Astrocyte (in vitro differentiated cells and primary cell): Measurements from ENCODE around the gene EHD1. TPM values are rescaled to one million over a fixed set of nuclear protein-coding genes. Genes with fewer than 3 reads are reported as not detected.

Experiments used
- DNase-seq: peaks from one replicate; pipeline ENCODE4 v3.0.0-alpha.2; 2010; ENCODE audit warnings: low read depth
- FAIRE-seq: peaks from 2 replicates; lab custom pipeline; 2011; peaks lifted over from hg19 to GRCh38; lab: Jason Lieb, UNC
- H2AFZ ChIP-seq: 2 replicates; pipeline ENCODE4 v1.6.0; 2012; ENCODE audit warnings: low read depth, low read length, inconsistent platforms
- H3K27ac ChIP-seq: 2 replicates; pipeline ENCODE4 v1.5.1; 2011; ENCODE audit warnings: low read depth, low read length, inconsistent platforms
- H3K27me3 ChIP-seq: 2 replicates; pipeline ENCODE4 v1.6.0; 2011; ENCODE audit warnings: low read length, inconsistent platforms; ENCODE audit not compliant: insufficient read depth
- H3K36me3 ChIP-seq: 2 replicates; pipeline ENCODE4 v1.5.1; 2011; ENCODE audit warnings: low read length, inconsistent platforms; ENCODE audit not compliant: insufficient read depth
- H3K4me1 ChIP-seq: 2 replicates; pipeline ENCODE4 v1.5.1; 2011; ENCODE audit warnings: low read length, inconsistent platforms; ENCODE audit not compliant: insufficient read depth
- H3K4me2 ChIP-seq: 2 replicates; pipeline ENCODE4 v1.6.0; 2012; ENCODE audit warnings: low read length, inconsistent platforms
- H3K4me3 ChIP-seq: 2 replicates; pipeline ENCODE4 v1.5.1; 2011; ENCODE audit warnings: low read depth, mild to moderate bottlenecking, low read length, inconsistent platforms; ENCODE audit not compliant: insufficient read depth
- H3K79me2 ChIP-seq: 2 replicates; pipeline ENCODE4 v1.6.0; 2012; ENCODE audit warnings: mild to moderate bottlenecking, low read length, inconsistent platforms; ENCODE audit not compliant: insufficient read depth
- H3K9ac ChIP-seq: 2 replicates; pipeline ENCODE4 v1.6.0; 2012; ENCODE audit warnings: mild to moderate bottlenecking, low read length, inconsistent platforms
- H3K9me3 ChIP-seq: 2 replicates; pipeline ENCODE4 v1.5.1; 2012; ENCODE audit warnings: low read depth, mild to moderate bottlenecking, low read length, inconsistent platforms; ENCODE audit not compliant: insufficient read depth
- H4K20me1 ChIP-seq: 2 replicates; pipeline ENCODE4 v1.6.0; 2012; ENCODE audit warnings: low read length, inconsistent platforms; ENCODE audit not compliant: insufficient read depth
- H3K27ac Mint-ChIP-seq: one replicate; pipeline ENCODE4 v1.8.0; 2021; ENCODE audit warnings: mild to moderate bottlenecking, mixed read lengths; ENCODE audit not compliant: unreplicated experiment
- H3K27me3 Mint-ChIP-seq: one replicate; pipeline ENCODE4 v1.8.0; 2021; ENCODE audit warnings: low read depth, mixed read lengths; ENCODE audit not compliant: unreplicated experiment
- H3K36me3 Mint-ChIP-seq: one replicate; pipeline ENCODE4 v1.8.0; 2021; ENCODE audit warnings: low read depth, mixed read lengths; ENCODE audit not compliant: unreplicated experiment
- H3K4me1 Mint-ChIP-seq: one replicate; pipeline ENCODE4 v1.8.0; 2021; ENCODE audit warnings: low read depth, mixed read lengths; ENCODE audit not compliant: unreplicated experiment
- H3K4me3 Mint-ChIP-seq: one replicate; pipeline ENCODE4 v1.8.0; 2021; ENCODE audit warnings: mild to moderate bottlenecking, moderate library complexity, mixed read lengths; ENCODE audit not compliant: unreplicated experiment
- H3K9me3 Mint-ChIP-seq: one replicate; pipeline ENCODE4 v1.8.0; 2021; ENCODE audit warnings: mild to moderate bottlenecking, mixed read lengths; ENCODE audit not compliant: unreplicated experiment
- CTCF ChIP-seq: IDR thresholded peaks from 2 replicates; pipeline ENCODE4 v1.5.1; 2011; ENCODE audit warnings: low read depth, mild to moderate bottlenecking, inconsistent platforms, low read length, moderate library complexity; ENCODE audit not compliant: insufficient read depth
- EZH2 ChIP-seq: IDR thresholded peaks from 2 replicates; pipeline ENCODE4 v1.6.1; 2012; ENCODE audit warnings: mild to moderate bottlenecking, low read length, inconsistent platforms; ENCODE audit not compliant: insufficient read depth
- total RNA-seq: library from RNA; stranded (reverse); gene quantifications from 2 replicates; pipeline ENCODE4 v1.2.1, GENCODE V29; 2021

The EHD1 gene
- total RNA-seq, 1 donor from 2014 or later: 201 TPM

GRCh38 chr11:64909653-64910343 is 31.4 kb upstream of the EHD1 start:
- H4K20me1 ChIP-seq: no peaks in the 10 kb centered on the region
- no peak for TF ChIP-seq CTCF
- TF ChIP-seq EZH2: no peak
- FAIRE-seq (no peak), DNase-seq (no peak)
- H3K9ac ChIP-seq: no peak overlapping the region
- no peaks in the 10 kb centered on the region for H3K9me3 Mint-ChIP-seq
- no peak overlapping the region for H3K4me3 ChIP-seq
- no peak overlapping the region for H3K4me3 Mint-ChIP-seq
- H3K27me3 Mint-ChIP-seq: no peaks in the 10 kb centered on the region
- H3K79me2 ChIP-seq: no peaks in the 10 kb centered on the region
- no peak overlapping the region for H3K27ac ChIP-seq
- no peak overlapping the region for H3K27ac Mint-ChIP-seq
- H3K4me1 ChIP-seq: no peaks in the 10 kb centered on the region
- H3K9me3 ChIP-seq: no peaks in the 10 kb centered on the region
- H3K27me3 ChIP-seq: no peaks in the 10 kb centered on the region
- no peak overlapping the region for H2AFZ ChIP-seq
- no peaks in the 10 kb centered on the region for H3K4me1 Mint-ChIP-seq
- H3K36me3 ChIP-seq: peaks cover 2% of the 10 kb centered on the region
- H3K36me3 Mint-ChIP-seq: peaks cover 18% of the 10 kb centered on the region
- no peak overlapping the region for H3K4me2 ChIP-seq

GRCh38 chr11:64908766-64909165 is 30.3 kb upstream of the EHD1 start:
- Histone ChIP-seq H3K9ac (no peak overlapping the region), H3K36me3 (peaks cover 2% of the 10 kb centered on the region), H2AFZ (no peak overlapping the region), H4K20me1 (no peaks in the 10 kb centered on the region), H3K4me2 (no peak overlapping the region), H3K79me2 (no peaks in the 10 kb centered on the region), H3K27me3 (no peaks in the 10 kb centered on the region), H3K9me3 (no peaks in the 10 kb centered on the region), H3K27ac (no peak overlapping the region), H3K4me3 (no peak overlapping the region), H3K4me1 (no peaks in the 10 kb centered on the region)
- no peak overlapping the region for H3K27ac Mint-ChIP-seq
- DNase-seq (no peak), FAIRE-seq (no peak)
- TF ChIP-seq EZH2 (no peak), CTCF (no peak)
- H3K9me3 Mint-ChIP-seq: no peaks in the 10 kb centered on the region
- H3K4me1 Mint-ChIP-seq: no peaks in the 10 kb centered on the region
- peaks cover 18% of the 10 kb centered on the region for H3K36me3 Mint-ChIP-seq
- no peaks in the 10 kb centered on the region for H3K27me3 Mint-ChIP-seq
- H3K4me3 Mint-ChIP-seq: no peak overlapping the region

- H3K27ac ChIP-seq: no peak overlapping the region
- H3K36me3 ChIP-seq: no peaks in the 10 kb centered on the region
- no peak overlapping the region for H3K4me3 ChIP-seq
- H3K4me2 ChIP-seq: no peak overlapping the region
- Mint-ChIP-seq H3K4me3 (no peak overlapping the region), H3K4me1 (no peaks in the 10 kb centered on the region), H3K27me3 (no peaks in the 10 kb centered on the region), H3K36me3 (peaks cover 12% of the 10 kb centered on the region), H3K27ac (no peak overlapping the region), H3K9me3 (no peaks in the 10 kb centered on the region)
- no peak for FAIRE-seq
- no peaks in the 10 kb centered on the region for H3K9me3 ChIP-seq
- H3K27me3 ChIP-seq: no peaks in the 10 kb centered on the region
- no peak for DNase-seq
- H4K20me1 ChIP-seq: no peaks in the 10 kb centered on the region
- H3K9ac ChIP-seq: no peak overlapping the region
- no peaks in the 10 kb centered on the region for H3K4me1 ChIP-seq
- H2AFZ ChIP-seq: no peak overlapping the region
- TF ChIP-seq EZH2 (no peak), CTCF (no peak)
- H3K79me2 ChIP-seq: no peaks in the 10 kb centered on the region
Observed at GRCh38 chr11:64906314-64906635, 27.9 kb upstream of the EHD1 start.
